RCC 7860 (cell line): Measurements from ENCODE around the gene GMDS.

Experiments used
- DNase-seq: peaks from one replicate; pipeline ENCODE4 v3.0.0-alpha.2; 2015; ENCODE audit warnings: low spot score
- FAIRE-seq: peaks from 2 replicates; lab custom pipeline; 2012; peaks lifted over from hg19 to GRCh38; lab: Jason Lieb, UNC

Gene GMDS

DNA sequence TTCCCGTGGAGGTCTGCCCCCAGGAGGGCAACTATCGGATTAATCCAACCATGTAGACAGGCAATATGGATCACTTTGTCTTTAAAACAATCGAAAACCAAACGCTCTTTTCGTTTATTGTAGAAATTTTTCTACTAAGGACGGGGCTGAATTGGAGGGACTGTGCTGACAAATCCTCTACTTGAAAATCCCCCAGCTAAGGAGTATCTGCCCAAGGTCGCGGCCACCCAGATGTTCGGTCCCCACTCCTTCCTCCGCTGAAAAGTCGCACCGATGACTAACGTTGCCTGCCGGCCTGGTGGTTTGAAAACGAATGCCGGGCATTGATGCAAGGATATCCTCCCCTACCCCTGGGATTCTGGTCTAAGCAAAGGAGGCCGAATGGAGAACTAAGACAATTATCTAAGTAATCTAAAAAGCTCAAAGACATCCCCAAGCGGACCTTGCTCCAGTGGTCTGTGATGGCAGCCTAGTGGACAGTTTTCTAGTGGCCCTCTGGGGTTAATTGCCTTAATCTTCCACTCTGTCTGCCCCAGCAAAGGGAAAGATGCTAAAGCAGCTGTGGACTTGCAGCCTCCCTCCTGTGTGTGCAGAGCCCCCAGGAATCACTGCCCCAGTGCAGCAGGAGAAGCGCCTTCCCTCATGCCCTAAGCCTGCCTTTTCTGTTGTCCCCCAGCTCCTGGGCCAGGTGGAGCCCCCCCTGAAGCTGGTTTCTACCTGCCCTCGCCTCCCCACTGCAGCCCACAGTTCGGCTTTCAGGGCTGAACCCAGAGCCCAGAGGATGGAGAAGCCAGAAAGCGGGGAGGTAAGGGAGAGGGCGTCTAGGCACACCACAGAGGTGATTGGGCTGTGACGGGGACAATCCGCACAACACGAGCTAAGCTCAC is 639.3 kb downstream of the GMDS start:
- DNase-seq (no peak), FAIRE-seq (no peak)

DNA sequence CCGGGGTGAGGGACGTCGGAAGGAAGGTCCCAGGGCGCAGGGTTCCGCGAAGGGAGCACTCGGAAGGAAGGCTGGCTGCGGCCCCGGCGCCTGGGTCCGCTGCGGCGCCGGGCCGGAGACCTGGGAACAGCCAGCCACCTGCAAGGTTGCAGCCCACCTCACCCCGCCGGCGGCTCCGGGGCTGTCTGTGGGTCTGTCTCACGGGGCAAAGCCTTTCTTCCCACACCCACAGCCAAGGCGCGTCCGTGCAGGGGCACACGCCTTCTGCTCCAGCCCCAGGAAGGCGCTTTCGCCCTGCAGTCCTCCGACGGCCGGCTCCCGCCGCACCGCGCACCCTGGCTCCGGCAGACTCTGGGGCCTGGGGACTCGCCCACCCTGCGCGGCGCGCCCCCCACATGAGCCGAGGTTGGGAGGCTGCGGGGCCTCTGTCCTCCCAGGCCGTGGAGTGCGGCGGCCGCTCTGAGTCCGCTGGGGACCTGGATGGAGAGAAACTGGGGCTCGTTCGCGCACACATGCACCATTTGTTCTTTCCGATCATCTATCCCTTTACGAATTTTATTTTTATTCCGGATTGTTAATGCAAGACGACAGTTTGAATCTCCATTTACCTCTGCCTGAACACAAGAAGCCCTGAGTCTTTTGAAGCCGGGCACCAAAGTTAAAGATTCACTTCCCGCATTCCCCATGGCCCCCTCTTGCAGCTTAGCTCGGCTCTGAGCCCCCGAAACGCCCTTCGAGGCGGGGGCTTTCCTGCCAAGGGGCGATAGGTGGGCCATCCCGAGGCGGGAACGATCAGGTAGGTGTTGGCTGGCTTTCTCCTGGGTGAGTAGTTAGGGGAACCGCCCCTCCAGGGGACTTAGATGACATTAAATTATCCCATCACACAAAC is 640.2 kb downstream of the GMDS start:
- FAIRE-seq (no peak), DNase-seq (no peak)

DNA sequence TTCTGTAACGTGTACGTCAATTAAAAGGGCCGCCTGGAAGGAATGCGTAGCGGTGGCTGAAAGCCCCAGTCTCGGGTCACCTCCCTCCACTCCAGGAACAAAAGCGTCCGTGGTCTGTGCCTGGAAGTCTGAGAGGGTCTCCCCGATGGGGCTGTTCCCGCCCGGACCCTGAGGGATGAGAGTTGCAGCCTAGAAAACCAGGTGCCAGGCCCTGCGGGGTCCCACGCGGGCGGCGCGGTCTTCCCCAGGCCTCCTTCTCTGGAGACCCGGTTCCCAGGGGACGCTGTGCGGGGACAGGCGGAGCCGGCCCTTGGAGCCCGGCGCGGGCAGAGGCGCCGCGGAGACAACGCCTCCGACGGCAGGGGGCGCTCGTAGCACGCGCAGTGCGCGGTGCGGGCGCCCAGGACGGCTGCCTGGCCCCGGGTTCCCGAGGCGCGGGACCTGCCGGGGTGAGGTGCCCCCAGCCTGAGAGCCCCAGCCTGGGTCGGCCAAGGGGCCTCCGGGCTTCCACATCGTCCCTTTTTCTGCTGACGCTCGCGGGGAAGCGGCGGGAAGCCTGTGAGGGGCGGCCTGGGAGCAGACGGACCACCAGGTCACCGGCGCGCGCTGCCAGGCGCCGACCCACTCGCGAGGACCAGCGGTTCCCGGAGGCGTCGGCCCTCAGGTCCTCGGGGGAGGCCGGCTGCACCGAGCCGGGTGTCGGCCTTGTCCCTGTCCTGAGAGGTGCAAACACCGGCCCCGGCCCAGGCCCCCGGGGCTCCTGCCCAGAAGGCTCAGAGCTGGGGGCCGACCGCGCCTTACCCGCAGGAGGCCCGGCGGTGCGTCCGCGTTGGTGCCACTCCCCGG is 641.0 kb downstream of the GMDS start:
- no peak for DNase-seq
- no peak for FAIRE-seq

DNA sequence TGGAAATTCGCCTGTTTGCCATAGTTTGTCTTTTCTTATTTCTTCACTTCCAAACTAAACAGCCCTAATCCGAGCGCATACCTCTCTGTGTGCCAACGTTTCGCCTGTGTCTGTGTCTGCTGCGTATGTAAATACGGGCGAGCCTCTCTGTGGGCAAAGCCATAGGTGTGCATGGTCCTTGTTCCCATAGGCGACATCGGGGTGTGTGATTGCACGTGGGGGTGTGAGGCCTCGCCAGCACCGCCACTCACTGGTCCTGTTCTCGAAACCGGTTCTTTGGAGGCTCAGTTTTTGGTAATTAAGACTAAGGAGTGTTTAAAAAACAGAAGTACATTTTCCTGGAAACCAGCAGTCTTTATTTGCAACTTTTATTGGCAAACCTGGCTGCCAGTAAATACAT is 641.7 kb downstream of the GMDS start:
- DNase-seq = no peak
- no peak for FAIRE-seq

DNA sequence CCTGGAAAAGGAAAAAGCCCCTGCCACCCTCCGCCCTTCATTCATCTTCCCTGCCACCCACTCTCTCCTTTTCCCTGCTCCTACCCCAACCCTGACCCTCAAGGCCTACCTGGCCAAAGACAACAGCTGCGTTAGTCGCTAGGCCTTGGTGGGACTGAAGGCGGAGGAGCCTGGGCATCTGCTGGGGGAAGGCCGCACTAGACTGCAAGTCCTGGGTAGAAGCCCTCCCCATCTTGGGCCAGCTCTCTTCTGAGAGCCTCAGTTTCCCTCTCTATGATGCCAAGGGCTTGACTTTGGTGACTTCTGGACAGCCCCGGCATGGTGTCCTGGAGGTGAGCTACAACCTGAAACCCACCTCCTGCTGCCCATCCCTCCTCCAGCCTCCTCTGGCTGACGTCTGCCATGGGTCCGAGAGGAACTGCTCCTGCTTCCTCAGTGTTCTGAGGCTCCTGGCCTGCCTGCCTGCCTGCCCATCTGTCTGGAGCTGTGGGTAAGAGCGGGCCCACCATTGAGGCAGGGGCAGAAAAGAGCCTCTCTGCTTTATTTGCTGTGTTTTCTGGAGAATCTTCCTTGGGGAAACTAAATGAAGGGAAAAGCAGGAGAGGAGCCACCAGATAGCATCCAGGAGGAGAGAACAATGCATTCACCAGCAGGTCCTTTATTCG is 643.2 kb downstream of the GMDS start:
- FAIRE-seq = no peak

DNA sequence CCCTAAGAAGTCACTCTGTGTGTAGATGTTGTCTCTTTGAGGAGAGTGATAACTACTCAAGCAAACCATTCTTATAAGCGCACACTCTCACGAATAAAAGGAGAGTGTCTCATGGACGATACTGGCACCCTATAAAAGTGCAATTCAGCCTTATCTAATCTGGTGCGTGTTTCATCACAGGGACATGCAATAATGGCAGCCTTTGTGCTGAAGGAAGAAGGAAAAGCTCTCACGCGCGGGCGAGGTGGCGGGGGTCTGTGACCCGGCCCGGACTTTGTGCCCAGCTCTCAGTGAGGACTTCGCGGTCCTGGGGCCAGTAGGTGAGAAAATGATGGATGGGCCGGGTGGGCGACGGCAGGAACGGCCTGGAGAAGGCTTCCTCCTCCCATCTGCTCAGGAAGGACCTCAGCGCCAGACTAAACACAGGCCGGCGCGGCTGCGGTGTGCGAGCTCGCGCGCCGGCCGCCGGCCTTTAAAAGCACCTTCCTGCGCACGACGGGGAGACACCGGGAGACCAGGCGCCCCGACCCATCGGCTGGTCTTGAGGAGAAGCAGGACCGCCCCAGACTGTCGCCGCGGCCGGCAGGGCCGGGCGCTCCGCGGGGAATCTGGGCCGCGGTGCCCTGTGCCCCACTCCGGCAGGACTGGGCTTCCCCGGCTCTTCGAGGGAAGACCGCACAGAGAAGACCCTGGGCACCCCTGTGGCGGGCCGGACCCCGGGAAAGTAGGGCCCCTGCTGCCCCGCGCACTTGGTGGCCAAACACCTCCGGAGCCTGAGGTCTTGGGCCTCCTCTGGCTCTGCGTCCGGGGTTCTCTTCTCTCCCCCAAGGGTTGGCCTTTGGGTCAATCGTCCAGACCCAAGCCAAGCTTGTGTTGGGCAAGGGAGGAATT is 644.0 kb downstream of the GMDS start:
- no peak for FAIRE-seq
- no peak for DNase-seq

More for the DNA sequence above, 643.2 kb downstream of the GMDS start:
- no peak for DNase-seq

DNA sequence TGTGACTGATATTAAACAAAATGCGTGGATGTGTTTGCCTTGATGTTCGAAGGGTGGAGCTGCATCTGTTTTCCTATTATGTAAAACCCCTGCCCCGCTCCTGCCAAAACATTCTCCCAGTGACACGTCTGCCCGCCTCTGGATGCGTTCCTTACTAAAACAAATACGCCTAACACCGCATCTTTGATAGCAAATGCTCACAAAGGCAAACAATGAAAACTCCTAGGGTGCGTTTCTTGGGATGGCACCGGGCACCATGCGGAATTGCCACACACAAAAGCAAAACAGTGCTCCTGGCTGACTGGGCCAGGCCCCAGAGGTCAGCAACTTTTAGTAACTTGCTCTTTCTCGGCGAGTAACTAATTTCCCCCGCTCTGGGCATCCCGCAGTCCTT is 644.6 kb downstream of the GMDS start:
- FAIRE-seq = no peak
- DNase-seq = no peak

DNA sequence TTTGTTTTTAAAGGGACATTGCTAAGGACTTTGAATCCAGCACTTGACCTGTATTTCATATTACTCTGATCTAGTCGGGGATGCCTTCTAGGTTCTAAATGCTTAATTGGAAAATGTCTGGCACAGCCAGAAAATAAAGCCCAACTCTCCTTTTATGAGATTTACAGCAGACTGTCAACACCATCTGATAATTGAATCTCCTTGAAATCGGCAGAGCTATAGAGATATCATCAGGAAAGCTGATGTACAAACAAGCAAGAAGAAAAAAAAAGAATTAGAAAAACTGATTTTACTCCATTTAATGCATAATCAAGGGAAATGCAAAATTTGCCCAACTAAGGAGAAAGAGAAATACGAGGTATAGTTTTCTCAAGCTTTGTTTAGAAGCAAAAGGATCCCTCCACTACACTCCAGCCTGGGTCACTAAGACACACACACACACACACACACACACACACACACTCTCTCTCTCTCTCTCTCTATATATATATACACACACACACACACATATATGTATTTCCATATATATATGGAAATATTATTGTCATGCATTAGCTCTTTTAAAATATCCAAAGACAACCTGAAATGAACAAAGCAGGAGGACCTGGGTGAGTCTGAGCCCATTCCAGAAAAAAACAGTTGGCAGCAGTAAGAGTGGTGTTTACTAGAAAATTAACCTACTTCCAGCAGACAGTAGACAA is 645.2 kb downstream of the GMDS start:
- DNase-seq = no peak
- no peak for FAIRE-seq

DNA sequence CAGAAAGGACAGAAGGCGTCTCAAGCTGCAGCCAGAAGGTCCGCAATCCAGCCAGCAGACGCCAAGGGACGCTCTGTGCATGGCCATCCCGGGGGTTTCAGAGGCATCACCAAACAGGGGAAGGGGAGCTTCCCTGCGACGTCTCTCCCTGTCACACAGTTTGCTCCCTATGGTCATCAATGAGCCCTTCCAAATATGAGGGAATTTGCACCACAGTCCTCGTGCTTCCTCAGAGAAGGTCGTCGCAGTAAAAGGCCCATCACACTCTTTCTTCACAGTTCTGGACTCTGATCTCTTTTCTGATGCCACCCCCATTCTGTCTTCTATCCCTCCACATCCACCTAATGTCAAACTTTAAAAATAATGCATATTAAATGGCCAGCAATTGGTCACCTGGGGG is 645.9 kb downstream of the GMDS start:
- DNase-seq (no peak), FAIRE-seq (no peak)

DNA sequence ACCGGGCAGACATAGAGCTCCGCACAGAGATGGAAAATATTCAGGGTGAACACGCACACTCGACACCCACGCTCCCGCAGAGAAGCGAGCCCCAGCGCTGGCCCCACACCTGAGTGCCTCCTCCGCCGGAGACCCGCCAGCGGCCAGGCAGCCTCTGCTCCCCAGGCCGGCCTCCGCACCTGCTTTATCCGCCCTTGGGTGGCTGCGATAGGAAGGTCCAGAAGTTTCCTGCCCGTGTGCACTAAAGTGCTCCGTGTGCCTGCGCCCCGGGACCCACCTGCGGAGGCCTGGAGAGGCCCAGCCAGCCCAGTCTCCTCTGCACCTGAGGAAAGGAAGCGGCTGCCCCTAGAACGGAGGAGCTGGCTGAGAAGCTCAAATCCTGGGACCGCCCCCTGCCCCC is 646.5 kb downstream of the GMDS start:
- no peak for FAIRE-seq

DNA sequence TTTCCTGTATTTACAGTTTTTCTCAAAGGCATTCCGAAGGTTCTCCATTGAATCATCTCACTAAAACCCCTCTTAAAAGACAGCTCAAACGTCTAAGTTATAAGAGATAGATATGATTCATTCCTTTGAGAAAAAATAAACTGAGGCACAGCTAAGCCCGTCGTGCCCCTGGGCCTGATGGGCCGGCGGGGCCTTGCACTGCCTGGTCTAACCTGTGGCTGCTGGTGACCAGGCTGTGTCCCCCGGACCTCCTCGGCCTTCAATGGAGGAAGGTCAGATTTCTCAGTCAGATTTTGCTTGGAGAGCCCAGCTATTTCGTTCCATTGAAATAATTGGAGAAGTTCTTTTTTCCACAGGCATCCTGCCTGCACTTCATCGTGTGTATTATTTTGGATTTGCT is 647.0 kb downstream of the GMDS start:
- FAIRE-seq = no peak
- DNase-seq = no peak

More for the DNA sequence above, 646.5 kb downstream of the GMDS start:
- no peak for DNase-seq

DNA sequence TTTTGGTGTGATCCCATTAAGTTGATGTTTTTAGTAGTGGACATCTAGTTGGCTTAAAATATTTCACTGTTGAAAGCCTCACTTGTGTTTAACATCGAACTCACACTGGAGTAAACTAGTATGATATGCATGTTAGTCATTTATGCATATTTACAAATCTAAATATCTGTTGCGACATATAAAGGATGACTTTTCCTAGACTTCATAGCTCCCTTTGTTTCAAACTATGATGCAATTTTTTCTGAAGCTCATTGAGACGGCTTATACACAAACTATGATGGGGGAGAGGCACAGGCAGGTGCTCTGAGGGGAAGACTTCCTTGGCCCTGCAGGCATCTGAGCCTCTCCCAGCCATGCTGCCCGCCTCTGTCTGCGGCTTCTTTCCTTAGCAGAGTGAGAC is 647.5 kb downstream of the GMDS start:
- FAIRE-seq (no peak), DNase-seq (no peak)

DNA sequence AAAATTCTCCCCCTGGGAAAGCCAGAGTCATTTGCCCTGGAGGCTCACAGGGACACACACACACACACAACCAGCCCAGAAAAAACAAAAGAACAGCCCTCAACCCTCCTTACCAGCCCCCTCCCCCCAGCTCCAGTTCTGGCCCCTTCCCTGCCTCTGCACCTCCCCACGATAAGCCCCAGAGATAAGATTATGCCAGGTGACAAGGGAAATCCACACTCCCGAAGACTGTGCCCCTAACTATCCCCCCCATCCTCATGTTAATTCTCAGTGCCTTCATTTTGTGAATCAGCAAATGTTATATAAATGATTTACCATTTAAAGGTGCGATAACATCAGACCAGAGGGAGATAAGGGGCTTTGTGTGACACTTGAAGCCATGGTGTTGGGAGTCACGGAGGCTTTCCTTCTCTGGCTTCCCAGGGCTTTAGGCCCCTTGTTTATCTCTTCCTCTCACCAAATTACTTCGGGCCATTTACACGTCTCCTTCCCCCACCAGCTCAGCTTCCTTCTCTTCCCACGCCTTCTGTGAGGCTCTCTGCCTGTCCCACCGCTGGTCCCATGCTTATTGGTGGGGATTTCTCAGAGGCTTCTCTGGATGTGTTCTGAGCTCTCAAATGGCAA is 648.2 kb downstream of the GMDS start:
- FAIRE-seq (no peak), DNase-seq (no peak)

DNA sequence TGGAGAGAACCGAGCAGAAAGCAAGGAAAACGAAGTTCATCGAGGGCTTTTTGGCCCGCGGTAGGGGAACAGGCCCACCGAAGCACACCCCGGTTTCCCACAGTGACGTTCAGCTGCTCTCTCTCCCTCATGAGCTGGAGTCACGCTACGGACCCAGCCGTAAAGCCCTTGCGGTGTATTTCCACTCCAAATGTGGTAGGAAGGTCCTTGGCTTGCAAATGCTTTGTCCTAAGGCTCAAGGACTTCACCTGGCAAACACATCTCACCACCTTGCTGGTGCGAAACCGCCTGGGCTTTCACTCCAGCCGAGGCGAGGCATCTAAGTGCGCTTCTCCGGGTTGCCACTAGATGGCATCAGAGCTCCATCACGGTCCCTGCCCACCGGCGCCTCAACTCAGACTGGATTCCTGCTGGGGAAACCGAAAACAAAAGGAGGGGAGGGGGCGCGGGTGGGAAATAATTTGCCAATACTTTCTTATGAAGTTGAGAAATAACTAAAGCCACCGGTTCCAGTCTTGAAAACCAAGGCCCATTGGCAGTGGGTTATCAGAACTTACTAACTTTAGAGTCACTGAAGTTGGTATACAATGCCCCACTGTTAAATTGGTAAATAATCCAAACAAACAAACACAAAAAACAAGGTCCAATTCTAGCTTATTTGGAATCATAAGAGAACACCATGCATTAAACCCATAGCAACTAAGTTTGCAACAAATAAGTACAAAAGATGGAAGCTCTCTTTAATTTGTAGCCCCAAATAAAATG is 649.1 kb downstream of the GMDS start:
- FAIRE-seq (no peak), DNase-seq (peak; percentile 29)

DNA sequence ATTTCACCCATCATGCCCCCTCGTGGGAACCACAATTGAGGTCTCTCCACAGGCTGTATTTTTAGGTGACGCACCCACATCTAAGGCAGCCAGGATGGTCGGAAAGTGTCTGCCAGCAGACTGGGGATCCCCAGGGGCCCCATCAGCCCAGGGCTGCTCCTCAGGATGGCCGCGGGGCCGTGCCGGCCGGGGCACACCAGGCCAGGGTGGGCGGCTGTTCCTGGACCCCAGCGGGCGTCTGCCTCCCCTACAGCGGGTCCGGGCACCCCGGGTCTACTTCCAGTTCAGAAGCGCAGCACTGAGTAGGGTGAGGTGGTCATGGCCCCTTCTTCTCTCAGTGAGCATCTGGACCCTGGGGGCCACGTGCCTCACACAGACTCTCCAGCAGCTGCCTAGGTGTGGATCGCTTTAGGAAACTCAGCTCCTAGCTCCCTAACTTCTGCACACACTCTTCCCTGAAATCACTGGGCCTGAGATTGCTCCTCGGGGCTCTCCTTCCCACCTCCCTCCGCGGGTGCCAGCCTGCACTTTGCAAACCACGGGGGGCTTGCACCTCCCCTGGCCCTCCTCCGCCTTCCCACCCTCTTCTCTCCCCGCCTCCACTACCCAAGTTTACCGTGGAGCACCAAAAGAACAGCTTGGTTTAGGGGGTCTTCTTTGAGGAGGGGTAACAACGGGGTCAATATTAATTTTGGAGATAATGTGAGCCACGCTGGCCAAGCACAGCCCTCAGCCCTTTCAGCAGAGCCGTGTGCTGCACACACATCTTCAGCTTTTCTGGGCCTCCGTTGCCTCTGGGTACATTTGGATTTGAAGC is 649.9 kb downstream of the GMDS start:
- DNase-seq (no peak), FAIRE-seq (no peak)

DNA sequence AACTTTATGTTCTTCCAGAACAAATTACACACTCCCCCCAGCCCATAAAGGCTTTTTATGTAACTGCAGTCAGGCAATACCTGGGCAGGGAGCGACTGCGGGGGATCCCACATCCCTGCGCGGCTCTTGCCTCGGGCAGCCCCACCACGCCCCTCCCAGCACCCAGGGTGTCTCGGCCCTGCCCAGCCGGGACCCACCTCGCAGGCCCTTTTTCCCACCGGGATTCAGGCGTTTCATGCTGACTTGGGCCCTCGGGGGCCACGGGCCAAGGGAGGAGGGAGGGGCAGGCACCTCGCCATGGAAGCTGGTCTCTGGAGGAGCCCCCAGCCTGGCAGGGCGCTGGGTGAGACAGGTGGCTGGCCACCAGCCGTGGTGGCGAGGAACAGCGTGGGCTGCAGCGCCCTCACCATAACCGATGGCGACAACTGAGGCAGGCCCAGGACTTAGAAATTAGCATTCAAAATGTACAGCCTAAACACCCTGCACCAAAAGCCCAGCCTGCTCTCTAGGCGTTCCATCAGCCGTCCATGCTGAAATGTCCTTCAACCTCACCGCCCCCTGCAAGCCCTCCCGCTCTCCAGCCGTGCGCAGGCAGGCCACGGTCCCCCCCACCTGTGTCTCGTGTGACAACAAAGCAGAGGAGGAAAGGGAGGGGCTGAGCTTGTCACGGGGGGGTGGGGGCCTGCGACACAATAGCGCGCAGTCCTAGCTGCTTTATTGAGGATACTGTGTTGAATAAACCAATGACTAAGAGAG is 650.8 kb downstream of the GMDS start:
- DNase-seq (no peak), FAIRE-seq (no peak)
